Limb (tissue), 2 donors: ENCODE results near the gene ADGRG6.

Experiments used
- DNase-seq, 2 donors: peaks; one replicate each; pipeline ENCODE4 v3.0.0-alpha.2; 2016; ENCODE audit errors: extremely low spot score in 2 of 2

Gene ADGRG6

DNA sequence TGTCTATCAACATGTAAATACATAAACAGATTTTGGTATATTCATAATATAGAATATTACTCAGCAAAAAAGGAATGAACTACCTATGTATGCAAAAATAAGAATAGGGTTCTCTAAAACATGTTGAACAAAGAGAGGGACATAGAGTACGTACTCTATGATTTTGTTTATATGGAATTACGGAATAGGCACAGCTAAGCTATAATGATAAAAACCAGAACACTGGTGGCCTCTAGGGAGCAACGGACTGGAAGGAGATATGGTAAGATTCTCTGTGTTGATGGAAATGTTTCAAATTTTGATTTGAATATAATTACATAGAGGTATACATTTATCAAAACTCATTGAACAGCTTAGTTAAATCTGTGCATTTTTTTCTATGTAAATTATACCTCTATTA, 19.6 kb downstream of the ADGRG6 start:
- no peak for DNase-seq

DNA sequence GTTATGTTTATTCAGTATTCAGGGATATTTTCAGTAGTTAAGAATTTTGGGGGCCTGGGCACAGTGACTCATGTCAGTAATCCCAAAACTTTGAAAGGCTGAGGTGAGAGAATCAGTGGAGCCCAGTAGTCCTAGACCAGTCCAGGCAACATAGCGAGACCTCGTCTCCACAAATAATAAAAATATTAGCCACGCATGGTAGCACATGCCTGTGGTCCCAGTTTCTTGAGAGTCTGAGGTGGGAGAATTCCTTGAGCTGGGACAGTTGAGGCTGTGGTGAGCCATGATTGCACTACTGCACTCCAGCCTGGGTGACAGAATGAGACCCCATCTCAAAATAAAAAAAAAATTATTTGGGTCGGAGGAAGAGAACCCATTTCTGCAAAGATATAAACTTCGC, 20.3 kb downstream of the ADGRG6 start:
- DNase-seq: no peak

DNA sequence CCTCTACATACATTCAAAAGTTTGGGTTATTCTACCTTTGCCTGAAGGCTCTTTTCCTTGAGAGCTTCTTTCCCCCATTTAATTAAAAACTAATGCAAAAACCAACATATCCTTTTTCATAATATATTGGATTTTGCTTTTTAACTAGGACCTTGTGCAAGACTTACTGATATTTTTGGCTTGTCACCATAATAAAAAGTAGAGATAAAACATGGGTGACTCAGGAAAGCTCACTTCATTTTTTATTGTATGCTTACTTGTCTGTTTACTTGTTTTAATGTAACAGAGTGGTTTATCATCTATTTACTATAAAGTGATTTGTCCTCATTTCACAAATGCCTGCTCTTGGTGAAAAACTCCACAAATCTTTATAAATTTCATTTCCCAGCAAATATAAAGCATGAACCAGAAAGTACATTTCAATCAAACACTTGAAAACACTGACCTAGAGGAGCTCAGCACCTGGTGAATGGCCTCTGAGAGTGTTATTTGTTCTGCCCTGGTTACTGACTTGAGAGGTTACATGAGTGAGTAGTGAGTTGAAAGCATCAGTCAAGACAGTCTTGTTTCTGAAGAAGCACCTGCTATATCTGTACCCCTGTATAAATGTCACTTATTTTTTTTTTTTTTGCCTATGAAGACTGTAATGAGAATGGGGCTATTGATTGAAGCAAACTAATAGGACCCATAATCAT, 20.8 kb downstream of the ADGRG6 start:
- DNase-seq: no peak

DNA sequence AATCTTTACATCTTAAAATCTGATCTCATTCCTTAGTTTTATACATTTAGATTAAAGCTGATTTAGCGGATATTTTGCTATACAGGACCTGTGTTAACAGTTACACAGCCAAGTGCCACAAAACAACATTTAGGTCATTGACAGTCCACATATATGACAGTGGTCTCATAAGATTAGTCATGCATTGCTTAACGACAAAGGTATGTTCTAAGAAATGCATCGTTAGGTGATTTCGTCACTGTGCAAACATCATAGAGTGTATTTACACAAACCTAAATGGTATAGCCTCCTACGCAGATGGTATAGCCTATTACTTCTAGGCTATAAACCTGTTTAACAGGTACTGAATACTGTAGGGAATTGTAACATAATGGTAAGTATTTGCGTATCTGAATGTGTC, 21.6 kb downstream of the ADGRG6 start:
- DNase-seq: no peak

DNA sequence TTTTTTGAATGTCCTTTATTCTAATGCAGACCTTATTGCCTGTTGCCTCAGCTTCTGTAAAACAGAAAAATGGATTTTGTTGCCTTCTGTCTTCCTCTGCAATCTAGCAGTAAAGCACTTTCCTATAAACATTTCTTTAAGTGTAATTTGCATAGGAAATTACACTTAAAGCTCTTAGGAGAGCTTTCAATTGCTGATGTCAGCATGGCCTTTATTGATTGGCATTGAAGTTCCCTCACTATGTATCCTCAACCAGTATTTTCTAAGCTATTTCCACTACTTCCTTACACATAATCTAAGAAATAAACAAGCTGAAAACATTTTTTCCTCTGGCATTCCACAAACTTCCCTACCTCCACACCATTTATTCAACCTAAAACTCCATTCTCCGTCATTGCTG, 22.3 kb downstream of the ADGRG6 start:
- DNase-seq: no peak

DNA sequence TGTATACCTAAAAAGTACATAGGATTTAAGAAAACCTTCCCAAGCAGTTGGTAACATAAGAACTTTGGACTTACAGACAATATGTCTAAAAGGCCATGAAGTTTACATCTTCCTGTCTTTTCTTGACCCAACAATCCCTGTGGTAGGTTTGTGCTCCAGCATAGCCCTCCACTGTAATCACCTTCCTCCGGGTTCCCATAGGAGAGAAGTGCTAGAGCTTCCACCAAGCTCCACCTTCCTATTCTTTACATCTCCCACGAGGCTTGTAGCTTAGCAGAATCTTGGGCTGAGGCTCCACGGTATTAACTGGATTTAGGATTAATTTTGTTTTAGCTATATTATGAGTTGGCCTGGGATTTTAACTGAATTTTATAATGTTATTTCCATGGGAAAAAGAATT, 23.3 kb downstream of the ADGRG6 start:
- DNase-seq: no peak

DNA sequence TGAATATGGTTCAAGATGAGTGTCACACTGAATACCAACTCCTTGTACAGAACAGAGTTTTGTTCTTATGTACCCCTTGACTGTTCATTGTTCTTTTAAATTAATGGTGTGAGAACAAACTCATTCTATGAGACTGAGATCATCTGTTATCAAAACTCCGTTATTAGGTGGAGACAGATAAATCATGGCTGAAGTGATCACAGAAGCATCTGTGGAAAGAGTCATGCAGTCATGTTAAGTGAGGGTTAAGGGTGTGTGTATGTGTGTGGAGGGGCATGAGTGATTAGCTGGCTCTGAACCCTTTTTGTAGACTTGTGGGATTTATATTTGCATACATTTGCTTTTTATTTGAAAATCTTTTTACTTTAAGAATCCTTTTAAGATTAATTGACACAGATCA, 24.7 kb downstream of the ADGRG6 start:
- no peak for DNase-seq

DNA sequence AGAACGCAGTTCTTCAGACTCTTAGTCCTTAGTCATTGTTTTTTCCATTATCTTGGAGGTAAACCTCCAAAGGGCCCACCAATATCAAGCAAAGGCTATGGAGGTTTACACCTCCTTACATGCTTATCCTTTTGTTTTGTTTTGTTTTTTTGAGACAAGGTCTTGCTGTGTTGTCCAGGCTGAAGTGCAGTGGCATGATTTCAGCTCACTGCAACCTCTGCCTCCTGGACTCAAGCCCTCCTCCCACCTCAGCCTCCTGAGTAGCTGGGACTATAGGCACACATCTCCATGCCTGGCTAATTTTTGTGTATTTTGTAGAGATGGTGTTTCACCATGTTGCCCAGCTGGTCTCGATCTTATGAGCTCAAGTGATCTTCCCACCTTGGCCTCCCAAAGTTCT, 26.3 kb downstream of the ADGRG6 start:
- no peak for DNase-seq

DNA sequence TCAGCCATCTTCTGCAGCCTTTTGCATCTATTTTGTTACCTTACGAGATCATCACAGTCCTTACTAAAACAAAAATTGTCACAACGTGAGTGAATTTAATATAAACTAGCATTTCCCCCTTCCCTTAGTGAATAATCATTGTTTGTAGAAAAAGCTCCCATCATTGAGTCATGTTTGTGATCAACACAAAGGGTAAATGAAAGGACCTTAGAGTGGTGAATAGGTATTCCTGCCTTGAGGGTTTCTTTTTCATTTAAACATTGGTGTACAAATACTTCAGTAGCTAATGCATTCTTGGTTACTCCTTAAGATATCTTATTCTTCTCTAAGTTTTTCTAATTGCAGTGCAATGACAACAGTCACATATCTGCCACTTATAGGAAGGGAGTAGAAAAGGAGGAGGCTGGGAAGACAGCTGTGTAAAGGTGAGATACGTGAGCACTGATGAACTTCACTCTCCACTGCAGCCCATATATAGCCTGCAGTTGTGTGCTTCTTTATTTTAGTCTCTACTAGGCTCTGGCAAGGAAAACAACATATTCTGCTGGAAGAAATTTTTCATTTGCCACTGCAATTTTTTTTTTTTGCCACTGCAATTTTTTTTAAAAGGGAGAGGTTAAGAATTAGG, 27.8 kb downstream of the ADGRG6 start:
- no peak for DNase-seq

DNA sequence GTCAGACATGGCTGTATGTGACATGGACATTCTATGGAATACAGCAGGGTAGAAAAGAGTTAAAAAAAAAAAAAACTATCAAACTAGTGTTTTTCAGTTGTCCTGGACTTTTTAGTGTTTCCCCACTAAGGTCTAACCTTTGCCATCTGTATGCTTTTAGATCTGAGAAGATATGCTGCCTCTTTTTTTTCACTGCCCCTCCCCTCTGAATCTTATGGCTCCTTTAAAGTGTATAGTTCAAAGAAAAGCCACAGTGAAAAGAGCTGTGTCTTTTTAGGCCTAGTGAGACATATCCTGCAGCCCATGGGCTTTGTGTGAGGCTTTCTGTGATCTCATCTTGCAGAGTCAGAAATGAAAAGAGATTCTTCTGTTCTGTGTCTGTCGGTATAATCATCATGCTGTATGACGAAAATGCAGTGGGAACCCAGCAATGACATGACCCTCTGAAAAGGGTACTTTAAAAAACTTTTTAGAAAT, 29.3 kb downstream of the ADGRG6 start:
- DNase-seq: no peak

DNA sequence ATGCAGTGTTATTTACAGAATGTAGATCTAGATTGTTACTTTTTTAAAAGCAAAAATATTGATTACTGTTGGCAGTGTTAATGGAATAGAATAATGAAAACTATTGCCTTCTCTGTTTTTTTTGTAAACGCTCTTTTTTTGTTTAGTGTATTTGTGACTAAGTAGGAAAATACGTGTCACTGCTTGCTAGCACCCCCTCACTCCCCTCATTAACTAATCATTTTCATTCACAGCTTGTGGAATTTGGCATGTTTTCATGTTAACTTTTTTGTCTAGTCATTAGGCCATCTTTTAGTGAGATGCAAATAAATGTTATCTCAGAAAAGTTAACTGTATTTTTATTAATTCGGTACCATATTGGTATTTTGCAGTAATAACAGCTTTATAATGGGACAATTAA, 29.8 kb downstream of the ADGRG6 start:
- DNase-seq: no peak

DNA sequence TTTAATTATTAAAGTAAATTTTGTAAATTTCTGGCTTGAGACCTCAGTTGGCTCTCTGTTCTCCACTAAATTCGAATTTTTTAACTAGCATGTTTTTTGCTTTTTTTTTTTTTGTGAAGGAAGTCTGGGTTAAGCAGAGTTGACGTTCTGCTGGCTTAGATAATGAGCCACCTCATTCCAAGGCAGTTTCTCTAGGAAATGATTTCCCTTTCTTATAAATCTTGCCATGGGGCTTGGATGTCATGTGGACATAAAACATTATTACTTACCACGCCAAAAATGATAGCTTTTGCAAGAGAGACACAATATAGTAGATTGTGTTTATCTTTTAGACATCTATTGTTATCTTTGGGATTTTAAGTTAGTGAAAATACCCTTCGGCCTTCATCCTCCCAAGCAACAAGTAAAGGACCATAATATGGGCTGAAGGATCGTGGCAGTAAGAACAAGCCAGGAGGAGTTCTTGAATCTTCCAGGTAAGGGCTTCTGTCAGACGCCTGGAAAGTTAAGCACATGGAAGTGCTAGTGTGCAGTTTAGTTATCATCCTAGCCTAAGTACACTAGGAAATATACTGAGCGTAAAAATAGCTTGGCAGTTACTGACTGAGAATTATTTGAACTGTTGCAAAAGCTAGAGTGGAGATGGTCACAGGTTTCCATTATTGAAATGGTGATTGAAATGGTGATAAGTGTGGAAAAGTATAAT, 30.7 kb downstream of the ADGRG6 start:
- no peak for DNase-seq

DNA sequence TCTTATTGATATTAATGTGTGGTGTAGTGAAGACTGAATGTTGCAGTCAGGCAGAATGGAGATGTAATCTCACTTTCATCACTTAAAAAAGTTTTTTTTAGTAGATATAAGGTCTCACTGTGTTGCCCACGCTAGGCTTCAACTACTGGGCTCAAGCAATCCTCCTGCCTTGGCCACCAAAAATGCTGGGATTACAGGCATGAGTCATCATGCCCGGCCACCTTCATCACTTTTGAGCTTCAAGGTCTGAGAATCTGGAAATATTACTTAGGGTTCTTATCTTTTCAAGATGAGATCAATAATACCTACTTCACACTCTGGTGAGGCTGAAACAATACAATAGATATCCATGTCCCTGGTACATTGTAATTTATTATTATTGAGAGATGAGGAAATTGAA, 31.6 kb downstream of the ADGRG6 start:
- DNase-seq: no peak

DNA sequence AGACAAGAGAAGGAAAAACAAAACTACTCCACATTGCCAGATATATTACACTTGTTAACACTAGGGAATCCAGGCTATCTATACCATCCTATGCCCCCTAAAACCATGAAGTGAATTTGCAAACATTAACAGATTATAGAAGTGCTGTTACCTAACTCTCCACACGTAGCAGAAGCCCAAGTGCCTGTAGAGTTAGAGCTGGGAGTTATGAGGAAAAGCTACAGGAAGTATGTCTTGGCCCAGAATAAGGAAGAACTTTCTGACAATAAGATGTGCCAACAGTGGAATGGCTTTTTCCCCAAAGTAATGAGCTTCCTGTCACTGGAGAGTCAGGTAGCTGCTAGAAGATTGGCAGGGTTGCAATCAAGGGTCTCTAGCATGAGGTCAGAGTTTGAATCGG, 32.5 kb downstream of the ADGRG6 start:
- no peak for DNase-seq

DNA sequence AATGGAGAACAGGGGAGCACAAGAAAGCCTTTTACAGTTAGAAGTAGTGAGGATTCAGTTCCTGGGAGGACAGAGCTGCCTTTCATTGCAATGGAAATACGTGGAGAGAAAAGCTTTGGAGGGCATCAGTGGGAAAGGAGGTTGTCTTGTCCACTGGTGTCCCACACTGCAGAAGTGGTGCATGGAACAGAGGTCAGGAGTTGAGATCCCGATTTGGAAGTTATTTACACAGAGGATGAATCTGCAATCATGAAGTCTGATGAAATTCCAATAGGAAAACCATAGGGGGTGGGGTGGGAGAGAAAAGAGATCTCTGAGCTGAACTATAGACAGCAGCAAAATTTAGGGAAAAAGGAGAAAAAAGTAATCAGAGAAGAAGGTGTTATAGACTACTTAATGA, 33.6 kb downstream of the ADGRG6 start:
- DNase-seq: no peak

DNA sequence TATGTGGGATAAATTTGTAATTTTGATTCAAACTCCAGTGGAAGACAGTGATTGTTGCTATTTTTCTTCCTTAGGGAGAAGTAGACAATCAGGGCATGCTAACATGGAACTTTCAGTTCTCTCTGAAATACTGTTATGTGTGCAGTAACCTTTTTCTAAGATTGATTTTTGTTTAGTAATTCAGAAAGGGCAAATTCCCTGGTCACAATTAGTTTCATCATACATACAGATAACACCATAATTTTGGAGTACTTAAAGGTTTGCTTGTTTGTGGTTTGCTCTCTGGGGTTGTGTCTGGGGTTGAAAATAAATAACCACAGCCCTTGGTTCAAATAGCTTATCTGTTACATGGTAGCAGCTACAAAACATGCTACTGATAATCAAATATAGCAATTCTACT, 34.4 kb downstream of the ADGRG6 start:
- no peak for DNase-seq

DNA sequence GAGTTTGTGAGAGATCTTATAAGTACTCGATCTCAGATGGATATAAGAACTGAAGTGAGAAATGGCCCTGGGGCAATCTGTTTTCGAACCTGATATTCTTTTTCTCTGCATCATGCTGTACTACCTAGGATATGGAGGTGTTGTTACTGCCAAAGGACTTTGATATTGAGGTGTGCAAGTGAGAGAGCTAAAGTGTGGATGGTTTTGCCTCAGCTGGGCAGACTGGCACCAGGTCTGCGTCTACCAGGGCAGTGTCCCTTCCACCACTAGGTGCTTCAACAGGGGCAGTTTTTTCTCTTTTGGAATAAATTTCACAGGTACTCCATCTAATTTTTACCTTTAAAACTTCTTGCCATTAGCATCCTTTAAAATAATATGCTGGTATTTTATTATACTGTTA, 35.0 kb downstream of the ADGRG6 start:
- DNase-seq: no peak

DNA sequence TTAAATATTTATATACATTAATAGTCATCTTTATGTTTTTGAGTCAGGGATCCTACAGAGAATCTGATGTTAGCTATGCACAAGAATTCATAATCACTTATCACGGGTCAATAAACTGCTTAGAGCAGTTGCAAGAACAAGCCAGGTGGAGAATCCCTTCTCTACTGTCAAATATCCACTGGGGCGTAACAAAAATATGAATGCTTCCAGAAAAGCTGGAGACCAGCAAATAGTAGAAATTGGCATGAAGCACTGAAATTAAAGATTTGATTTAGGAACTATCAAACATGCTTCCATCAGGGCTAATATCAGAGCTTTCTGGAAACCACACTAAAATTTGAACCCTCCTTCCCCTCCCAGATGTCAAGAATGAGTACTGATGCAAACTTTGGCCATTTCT, 37.3 kb downstream of the ADGRG6 start:
- no peak for DNase-seq

DNA sequence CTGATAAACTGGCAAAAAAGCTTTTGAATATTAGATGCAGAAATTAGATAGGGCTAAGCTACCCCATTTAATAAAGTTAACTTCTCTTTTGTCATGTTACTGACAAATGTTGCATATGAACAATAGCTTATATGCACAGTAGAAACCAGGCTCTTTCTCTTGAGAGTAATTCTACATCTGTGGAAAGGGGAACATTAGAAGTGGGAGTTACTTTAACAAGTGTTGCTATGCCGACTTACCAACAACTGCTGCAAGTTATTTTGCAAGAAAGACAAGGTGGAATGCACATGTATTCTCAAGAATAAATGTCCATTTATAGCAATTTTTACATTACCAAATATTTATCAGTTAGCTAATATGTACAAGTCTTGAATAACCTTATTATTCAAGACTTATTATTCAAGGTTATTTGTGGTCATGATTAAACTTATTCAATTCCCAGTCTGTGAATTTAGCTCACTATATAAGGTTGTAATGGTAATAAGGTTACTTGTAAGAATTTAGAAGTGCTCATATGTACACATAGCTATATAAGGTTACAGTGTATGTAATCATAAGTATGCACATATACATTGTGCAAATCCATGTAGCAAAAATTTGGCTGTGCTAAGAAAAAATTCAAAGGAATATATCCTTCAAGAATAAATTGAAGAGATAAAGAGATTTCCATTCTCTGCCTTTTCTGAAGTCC, 38.3 kb downstream of the ADGRG6 start:
- DNase-seq: no peak

DNA sequence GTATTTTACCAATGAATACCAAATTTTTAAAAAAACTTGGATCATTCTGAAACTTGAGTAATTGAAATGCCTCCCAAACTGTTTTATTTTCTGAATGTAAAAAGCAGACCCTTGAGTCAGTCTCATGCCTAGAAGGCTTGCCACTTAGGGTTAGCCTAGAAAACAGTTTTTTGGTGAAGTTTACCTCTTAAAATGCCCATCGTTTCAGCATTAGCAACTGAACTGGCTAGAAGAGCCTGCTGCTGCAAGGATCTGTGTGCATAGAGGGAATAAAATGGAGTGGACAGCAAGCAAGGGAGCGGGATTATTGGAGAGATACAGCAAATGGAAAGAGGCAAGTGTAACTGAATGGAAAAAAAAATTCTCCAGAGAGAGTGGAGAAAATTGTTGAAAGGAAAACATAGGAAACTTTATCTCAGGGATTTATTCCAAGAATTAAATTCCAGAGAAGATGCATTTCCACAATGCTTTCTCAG, 40.1 kb downstream of the ADGRG6 start:
- no peak for DNase-seq

DNA sequence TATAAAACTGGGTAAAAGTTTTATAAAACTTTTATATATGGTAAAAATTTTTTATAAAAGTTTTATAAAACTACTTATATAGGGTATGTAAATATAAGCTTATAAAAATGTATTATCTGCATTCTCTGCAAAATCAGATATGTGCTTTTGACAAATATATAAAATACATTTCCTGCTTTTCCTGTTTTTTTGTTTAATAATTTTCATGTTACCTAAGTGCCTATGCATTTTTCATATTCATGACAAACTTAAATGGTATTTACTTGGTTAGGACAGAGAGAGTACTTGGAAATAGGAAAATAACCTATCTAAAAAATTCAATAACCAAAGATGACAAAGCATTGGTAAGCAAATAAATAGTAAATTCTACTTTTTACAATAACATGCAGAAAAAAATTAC, 41.2 kb downstream of the ADGRG6 start:
- no peak for DNase-seq

DNA sequence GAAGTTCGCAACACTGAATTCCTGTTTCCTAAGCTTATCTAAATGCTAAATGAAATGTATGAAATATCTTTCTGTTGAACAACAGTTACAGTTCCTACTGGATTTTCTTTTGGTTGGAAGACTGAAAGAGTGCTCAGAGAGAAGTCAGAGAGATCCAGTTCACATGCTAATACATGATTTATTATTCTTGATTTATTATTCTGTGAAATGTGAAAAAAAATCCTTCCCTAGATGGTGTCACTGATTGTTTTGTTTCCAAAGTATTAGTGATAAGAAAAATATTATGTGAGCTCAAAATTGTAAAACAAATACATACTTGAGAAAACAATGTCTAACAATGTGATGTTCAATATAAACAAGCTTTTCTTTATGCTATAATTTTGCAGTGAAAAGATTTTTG, 42.1 kb downstream of the ADGRG6 start:
- no peak for DNase-seq
